ENCODE measurements around the gene HTRA2.

- TF ChIP-seq, protein P1, sequence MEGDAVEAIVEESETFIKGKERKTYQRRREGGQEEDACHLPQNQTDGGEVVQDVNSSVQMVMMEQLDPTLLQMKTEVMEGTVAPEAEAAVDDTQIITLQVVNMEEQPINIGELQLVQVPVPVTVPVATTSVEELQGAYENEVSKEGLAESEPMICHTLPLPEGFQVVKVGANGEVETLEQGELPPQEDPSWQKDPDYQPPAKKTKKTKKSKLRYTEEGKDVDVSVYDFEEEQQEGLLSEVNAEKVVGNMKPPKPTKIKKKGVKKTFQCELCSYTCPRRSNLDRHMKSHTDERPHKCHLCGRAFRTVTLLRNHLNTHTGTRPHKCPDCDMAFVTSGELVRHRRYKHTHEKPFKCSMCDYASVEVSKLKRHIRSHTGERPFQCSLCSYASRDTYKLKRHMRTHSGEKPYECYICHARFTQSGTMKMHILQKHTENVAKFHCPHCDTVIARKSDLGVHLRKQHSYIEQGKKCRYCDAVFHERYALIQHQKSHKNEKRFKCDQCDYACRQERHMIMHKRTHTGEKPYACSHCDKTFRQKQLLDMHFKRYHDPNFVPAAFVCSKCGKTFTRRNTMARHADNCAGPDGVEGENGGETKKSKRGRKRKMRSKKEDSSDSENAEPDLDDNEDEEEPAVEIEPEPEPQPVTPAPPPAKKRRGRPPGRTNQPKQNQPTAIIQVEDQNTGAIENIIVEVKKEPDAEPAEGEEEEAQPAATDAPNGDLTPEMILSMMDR (IDR thresholded peaks at IDR 0.05; ENCODE audit: insufficient read depth, low read length): no peak
- TF ChIP-seq REST (IDR thresholded peaks at IDR 0.05; ENCODE audit: insufficient replicate concordance, low read depth) (no peak), SPI1 (IDR thresholded peaks at IDR 0.05; ENCODE audit: borderline replicate concordance, low read depth) (peak; percentile 91), POLR2AphosphoS5 (IDR thresholded peaks at IDR 0.05; ENCODE audit: low read depth) (peak; percentile 37; the same call in 1 of the 2 replicates)
Observed at GRCh38 chr2:74525717-74526648, 3.8 kb upstream of the HTRA2 start, which contains the start of gene DQX1.
